Parathyroid adenoma (tissue), 2 donors: ENCODE measurements around the gene XRCC1.

Source experiments
- H2AFZ ChIP-seq: fragments of 300-600 bp; sonication (generic); one replicate; pipeline ENCODE4 v1.7.0; 2017; ENCODE audit warnings: antibody characterized with exemption, mild to moderate bottlenecking
- H3K27ac ChIP-seq: fragments of 300-600 bp; sonication (generic); one replicate; pipeline ENCODE4 v1.7.0; 2017
- H3K27me3 ChIP-seq: fragments of 300-600 bp; sonication (generic); one replicate; pipeline ENCODE4 v1.7.0; 2017; ENCODE audit warnings: low read length; ENCODE audit not compliant: control insufficient read depth, insufficient read depth
- H3K36me3 ChIP-seq: fragments of 300-600 bp; sonication (generic); one replicate; pipeline ENCODE4 v1.7.0; 2017; ENCODE audit warnings: low read length; ENCODE audit not compliant: control insufficient read depth, insufficient read depth
- H3K4me1 ChIP-seq: fragments of 300-600 bp; sonication (generic); one replicate; pipeline ENCODE4 v1.7.0; 2017; ENCODE audit warnings: control low read depth
- H3K4me2 ChIP-seq: fragments of 300-600 bp; sonication (generic); one replicate; pipeline ENCODE4 v1.7.0; 2017; ENCODE audit warnings: low read length
- H3K4me3 ChIP-seq: fragments of 300-600 bp; sonication (generic); one replicate; pipeline ENCODE4 v1.7.0; 2017; ENCODE audit warnings: low read depth, low read length
- H3K79me2 ChIP-seq: fragments of 300-600 bp; sonication (generic); one replicate; pipeline ENCODE4 v1.7.0; 2017; ENCODE audit warnings: control low read depth
- H3K9ac ChIP-seq: fragments of 300-600 bp; sonication (generic); one replicate; pipeline ENCODE4 v1.7.0; 2017; ENCODE audit warnings: mild to moderate bottlenecking
- H3K9me3 ChIP-seq: fragments of 300-600 bp; sonication (generic); one replicate; pipeline ENCODE4 v1.7.0; 2017; ENCODE audit warnings: low read length; ENCODE audit not compliant: control insufficient read depth
- CTCF ChIP-seq: fragments of 300-600 bp; sonication (generic); IDR thresholded peaks from one replicate; pipeline ENCODE4 v1.7.0; 2017; ENCODE audit warnings: antibody characterized with exemption, mild to moderate bottlenecking
- donor health status: primary hyperparathyroidism.

Gene XRCC1

GRCh38 chr19:43616954-43617353 lies 41.6 kb upstream of the XRCC1 start:
- no peak overlapping the region for H3K4me3 ChIP-seq
- H2AFZ ChIP-seq: no peak overlapping the region
- H3K9me3 ChIP-seq: no peaks in the 10 kb centered on the region
- no peaks in the 10 kb centered on the region for H3K36me3 ChIP-seq
- peaks cover 8% of the 10 kb centered on the region for H3K79me2 ChIP-seq
- no peak overlapping the region for H3K27ac ChIP-seq
- peaks cover 3% of the 10 kb centered on the region for H3K4me1 ChIP-seq
- H3K27me3 ChIP-seq: no peaks in the 10 kb centered on the region
- H3K4me2 ChIP-seq: no peak overlapping the region
- no peak overlapping the region for H3K9ac ChIP-seq
- TF ChIP-seq CTCF: no peak

GRCh38 chr19:43616306-43616705 lies 41.0 kb upstream of the XRCC1 start:
- Histone ChIP-seq H2AFZ (no peak overlapping the region), H3K27ac (no peak overlapping the region), H3K36me3 (no peaks in the 10 kb centered on the region), H3K79me2 (peaks cover 8% of the 10 kb centered on the region), H3K9me3 (no peaks in the 10 kb centered on the region), H3K4me1 (peaks cover 3% of the 10 kb centered on the region), H3K4me3 (no peak overlapping the region), H3K4me2 (no peak overlapping the region), H3K27me3 (no peaks in the 10 kb centered on the region), H3K9ac (no peak overlapping the region)
- TF ChIP-seq CTCF: no peak

- Histone ChIP-seq H3K79me2 (no peaks in the 10 kb centered on the region), H3K9me3 (no peaks in the 10 kb centered on the region), H3K27me3 (no peaks in the 10 kb centered on the region), H3K27ac (no peak overlapping the region), H3K4me1 (no peaks in the 10 kb centered on the region), H3K9ac (no peak overlapping the region), H3K4me3 (no peak overlapping the region), H2AFZ (no peak overlapping the region), H3K36me3 (no peaks in the 10 kb centered on the region), H3K4me2 (no peak overlapping the region)
- TF ChIP-seq CTCF: no peak
Observed at GRCh38 chr19:43612374-43612773, 37.0 kb upstream of the XRCC1 start.

GRCh38 chr19:43611788-43612187 lies 36.5 kb upstream of the XRCC1 start, which contains the start of gene SRRM5:
Gene SRRM5, plus strand, starts transcription at chr19:43612088. Its CDS starts 34 bp downstream, at chr19:43612122.
- Histone ChIP-seq H3K27ac (no peak within 1 kb of the TSS), H3K4me2 (no peak within 1 kb of the TSS), H3K4me1 (no peaks in the 10 kb centered on the region), H2AFZ (no peak within 1 kb of the TSS), H3K27me3 (no peaks in the 10 kb centered on the region), H3K4me3 (no peak within 1 kb of the TSS), H3K79me2 (no peaks in the 10 kb centered on the region), H3K36me3 (no peaks in the 10 kb centered on the region), H3K9ac (no peak within 1 kb of the TSS), H3K9me3 (no peaks in the 10 kb centered on the region)
- TF ChIP-seq CTCF: no peak

GRCh38 chr19:43610493-43610892 lies 35.2 kb upstream of the XRCC1 start:
- no peak for TF ChIP-seq CTCF
- Histone ChIP-seq H3K36me3 (no peaks in the 10 kb centered on the region), H3K4me3 (no peak overlapping the region), H3K27ac (no peak overlapping the region), H3K4me1 (no peaks in the 10 kb centered on the region), H3K79me2 (no peaks in the 10 kb centered on the region), H3K27me3 (no peaks in the 10 kb centered on the region), H3K9me3 (no peaks in the 10 kb centered on the region), H2AFZ (no peak overlapping the region), H3K4me2 (no peak overlapping the region), H3K9ac (no peak overlapping the region)
